Smooth muscle cell (in vitro differentiated cells): ENCODE results near the gene PRSS1. TPM values are rescaled to one million over a fixed set of nuclear protein-coding genes. Genes with fewer than 3 reads are reported as not detected.

Experiments used
- DNase-seq: peaks from one replicate; lab custom pipeline; 2025; ENCODE audit not compliant: unreplicated experiment; lab: John Stamatoyannopoulos, UW
- H2AFZ ChIP-seq: fragments of 200-600 bp; sonication (generic); 2 replicates; pipeline ENCODE4 v1.6.0; 2016; ENCODE audit warnings: antibody characterized with exemption, low read depth, mild to moderate bottlenecking
- H3F3A ChIP-seq: fragments of 200-600 bp; sonication (generic); 2 replicates; pipeline ENCODE4 v1.6.0; 2017; ENCODE audit warnings: antibody characterized with exemption, low read depth
- H3K27ac ChIP-seq: fragments of 200-600 bp; sonication (generic); 2 replicates; pipeline ENCODE4 v1.5.1; 2016; ENCODE audit warnings: low read depth, mild to moderate bottlenecking
- H3K27me3 ChIP-seq: fragments of 200-600 bp; sonication (generic); 2 replicates; pipeline ENCODE4 v1.6.1; 2016; ENCODE audit warnings: low read depth, mild to moderate bottlenecking
- H3K36me3 ChIP-seq: fragments of 200-600 bp; sonication (generic); 2 replicates; pipeline ENCODE4 v1.5.1; 2016; ENCODE audit warnings: low read depth
- H3K4me1 ChIP-seq: fragments of 200-600 bp; sonication (generic); 2 replicates; pipeline ENCODE4 v1.5.1; 2016; ENCODE audit warnings: low read depth
- H3K4me2 ChIP-seq: fragments of 200-600 bp; sonication (generic); 2 replicates; pipeline ENCODE4 v1.6.0; 2016; ENCODE audit warnings: mild to moderate bottlenecking
- H3K4me3 ChIP-seq: fragments of 200-600 bp; sonication (generic); 2 replicates; pipeline ENCODE4 v1.5.1; 2016; ENCODE audit warnings: mild to moderate bottlenecking
- H3K79me2 ChIP-seq: fragments of 200-600 bp; sonication (generic); 2 replicates; pipeline ENCODE4 v1.6.0; 2016; ENCODE audit warnings: low read depth, mild to moderate bottlenecking
- H3K9ac ChIP-seq: fragments of 200-600 bp; sonication (generic); 2 replicates; pipeline ENCODE4 v1.6.0; 2016; ENCODE audit warnings: low read depth
- H3K9me3 ChIP-seq: fragments of 200-600 bp; sonication (generic); replicated peaks from 2 replicates; pipeline ENCODE4 v1.5.1; 2016; ENCODE audit warnings: low read depth
- H4K20me1 ChIP-seq: fragments of 200-600 bp; sonication (generic); 2 replicates; pipeline ENCODE4 v1.6.0; 2016; ENCODE audit warnings: low read depth
- WGBS: methylation state at CpG from one replicate; pipeline ENCODE4 v1.1.7; 2016; ENCODE audit warnings: low lambda C conversion rate; 5-methylcytosine and 5-hydroxymethylcytosine counted together
- polyA plus RNA-seq: library from polyadenylated mRNA; unstranded; fragments of >200 nt; fragmentation: Nextera tagmentation; extraction: Ambion mirVana; gene quantifications from 2 replicates; pipeline ENCODE4 v1.2.1, GENCODE V29; 2016
- total RNA-seq: library from RNA; depleted of rRNA; stranded (reverse); fragments of >200 nt; gene quantifications from 2 replicates; pipeline ENCODE4 v1.2.3, GENCODE V29; 2014
- TF ChIP-seq, protein P1 (sequence below): fragments of 200-600 bp; sonication (generic); IDR thresholded peaks from 2 replicates; pipeline ENCODE4 v1.5.1; 2017; ENCODE audit warnings: borderline replicate concordance, mild to moderate bottlenecking, antibody characterized with exemption; ENCODE audit not compliant: insufficient read depth, poor library complexity, severe bottlenecking

The PRSS1 gene
- total and polyA plus RNA-seq, 2 experiments from 2014 or later: not detected

- no peaks in the 10 kb centered on the region for H3K79me2 ChIP-seq
- H3F3A ChIP-seq: no peaks in the 10 kb centered on the region
- H3K4me3 ChIP-seq: no peak overlapping the region
- H3K27me3 ChIP-seq: peaks cover 18% of the 10 kb centered on the region
- H3K36me3 ChIP-seq: no peaks in the 10 kb centered on the region
- no peaks in the 10 kb centered on the region for H4K20me1 ChIP-seq
- no peak for DNase-seq
- H3K9me3 ChIP-seq: no peaks in the 10 kb centered on the region
- WGBS: 77% methylated on average over 5 of the region's 5 CpGs
- no peak overlapping the region for H3K9ac ChIP-seq
- TF ChIP-seq, protein P1, sequence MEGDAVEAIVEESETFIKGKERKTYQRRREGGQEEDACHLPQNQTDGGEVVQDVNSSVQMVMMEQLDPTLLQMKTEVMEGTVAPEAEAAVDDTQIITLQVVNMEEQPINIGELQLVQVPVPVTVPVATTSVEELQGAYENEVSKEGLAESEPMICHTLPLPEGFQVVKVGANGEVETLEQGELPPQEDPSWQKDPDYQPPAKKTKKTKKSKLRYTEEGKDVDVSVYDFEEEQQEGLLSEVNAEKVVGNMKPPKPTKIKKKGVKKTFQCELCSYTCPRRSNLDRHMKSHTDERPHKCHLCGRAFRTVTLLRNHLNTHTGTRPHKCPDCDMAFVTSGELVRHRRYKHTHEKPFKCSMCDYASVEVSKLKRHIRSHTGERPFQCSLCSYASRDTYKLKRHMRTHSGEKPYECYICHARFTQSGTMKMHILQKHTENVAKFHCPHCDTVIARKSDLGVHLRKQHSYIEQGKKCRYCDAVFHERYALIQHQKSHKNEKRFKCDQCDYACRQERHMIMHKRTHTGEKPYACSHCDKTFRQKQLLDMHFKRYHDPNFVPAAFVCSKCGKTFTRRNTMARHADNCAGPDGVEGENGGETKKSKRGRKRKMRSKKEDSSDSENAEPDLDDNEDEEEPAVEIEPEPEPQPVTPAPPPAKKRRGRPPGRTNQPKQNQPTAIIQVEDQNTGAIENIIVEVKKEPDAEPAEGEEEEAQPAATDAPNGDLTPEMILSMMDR: no peak
- no peak overlapping the region for H2AFZ ChIP-seq
- H3K4me2 ChIP-seq: no peak overlapping the region
- no peaks in the 10 kb centered on the region for H3K4me1 ChIP-seq
- H3K27ac ChIP-seq: no peak overlapping the region
Observed at GRCh38 chr7:142771353-142771723, 22.1 kb downstream of the PRSS1 start.

- H3K9ac ChIP-seq: no peak overlapping the region
Observed at GRCh38 chr7:142772051-142772450, 22.8 kb downstream of the PRSS1 start.

DNA sequence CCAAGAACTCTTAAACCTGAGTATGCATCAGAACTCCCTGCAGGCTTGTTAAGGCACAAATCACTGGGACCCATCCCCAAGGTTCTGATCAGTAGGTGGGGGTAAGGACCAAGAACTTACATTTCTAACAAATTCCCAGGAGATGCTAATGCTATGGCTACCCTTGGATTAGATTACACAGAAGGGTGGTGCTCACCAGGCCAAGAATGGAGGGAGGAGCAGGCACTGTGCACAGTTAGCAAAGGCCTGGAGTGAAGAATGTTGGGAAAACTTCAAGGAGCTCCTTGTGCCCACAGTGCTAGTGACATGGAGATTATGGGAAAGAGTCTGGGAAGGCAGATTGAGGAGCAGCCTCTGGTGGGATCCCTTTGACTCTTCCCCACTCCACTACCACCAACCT, 23.4 kb downstream of the PRSS1 start:
- Histone ChIP-seq H3K4me1 (no peaks in the 10 kb centered on the region), H4K20me1 (no peaks in the 10 kb centered on the region), H3K9me3 (no peaks in the 10 kb centered on the region), H3K9ac (no peak overlapping the region), H3K27ac (no peak overlapping the region), H3K27me3 (peaks cover 17% of the 10 kb centered on the region), H3F3A (no peaks in the 10 kb centered on the region), H3K4me2 (no peak overlapping the region), H3K36me3 (no peaks in the 10 kb centered on the region), H3K79me2 (no peaks in the 10 kb centered on the region), H2AFZ (no peak overlapping the region), H3K4me3 (no peak overlapping the region)
- TF ChIP-seq, protein P1: no peak
- DNase-seq: no peak

More at GRCh38 chr7:142772051-142772450, 22.8 kb downstream of the PRSS1 start:
- Histone ChIP-seq H3K27ac (no peak overlapping the region), H3K4me1 (no peaks in the 10 kb centered on the region), H3K36me3 (no peaks in the 10 kb centered on the region), H4K20me1 (no peaks in the 10 kb centered on the region), H3K79me2 (no peaks in the 10 kb centered on the region), H3F3A (no peaks in the 10 kb centered on the region), H2AFZ (no peak overlapping the region), H3K9me3 (no peaks in the 10 kb centered on the region), H3K4me3 (no peak overlapping the region), H3K27me3 (peaks cover 18% of the 10 kb centered on the region), H3K4me2 (no peak overlapping the region)
- WGBS: 74% methylated on average over 6 of the region's 6 CpGs
- DNase-seq: no peak
- TF ChIP-seq, protein P1: no peak

- Histone ChIP-seq H3K36me3 (no peaks in the 10 kb centered on the region), H3K4me3 (no peak overlapping the region), H2AFZ (no peak overlapping the region), H3K79me2 (no peaks in the 10 kb centered on the region), H3K4me1 (no peaks in the 10 kb centered on the region), H3K27me3 (peaks cover 12% of the 10 kb centered on the region), H3F3A (no peaks in the 10 kb centered on the region), H3K9ac (no peak overlapping the region), H3K27ac (no peak overlapping the region), H3K4me2 (no peak overlapping the region), H3K9me3 (no peaks in the 10 kb centered on the region), H4K20me1 (no peaks in the 10 kb centered on the region)
- no peak for DNase-seq
- WGBS: 76% methylated on average over 12 of the region's 12 CpGs
- TF ChIP-seq, protein P1: no peak
Observed at GRCh38 chr7:142773230-142773629, 24.0 kb downstream of the PRSS1 start.
